ENCODE results near the gene OR4Q3.
"Not testable (repeated sequence)": the region's sequence is repeated elsewhere in the genome, so short reads cannot be mapped to it uniquely, and the experiment has no call there.

The OR4Q3 gene

DNA sequence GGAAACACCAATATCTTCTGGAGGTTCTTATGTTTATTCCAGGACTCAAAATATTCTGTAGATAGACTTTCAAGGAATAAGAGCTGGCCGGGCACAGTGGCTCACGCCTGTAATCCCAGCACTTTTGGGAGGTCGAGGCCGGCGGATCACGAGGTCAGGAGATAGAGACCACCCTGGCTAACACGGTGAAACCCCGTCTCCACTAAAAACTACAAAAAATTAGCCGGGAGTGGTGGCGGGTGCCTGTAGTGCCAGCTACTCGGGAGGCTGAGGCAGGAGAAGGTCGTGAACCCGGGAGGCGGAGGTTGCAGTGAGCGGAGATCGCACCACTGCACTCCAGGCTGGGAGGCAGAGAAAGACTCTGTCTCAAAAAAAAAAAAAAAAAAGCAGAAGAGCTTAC is 42.5 kb downstream of the OR4Q3 start:
- not testable (repeated sequence) for H3K9ac ChIP-seq (ENCODE audit: low read length in 2 of 2); H3K36me3 ChIP-seq (ENCODE audit: control insufficient read depth in 2 of 2, insufficient read depth in 2 of 2, low read length in 2 of 2); H3K4me1 ChIP-seq (ENCODE audit: control insufficient read depth, insufficient read depth, low read length); H3K9me3 ChIP-seq (ENCODE audit: control insufficient read depth in 2 of 2, low read length in 2 of 2); H3K4me3 ChIP-seq (ENCODE audit: low read length in 2 of 2); H3K27ac ChIP-seq (ENCODE audit: low read length); H3K27me3 ChIP-seq (ENCODE audit: control insufficient read depth in 1 of 2, insufficient read depth in 2 of 2, low read length in 2 of 2)

DNA sequence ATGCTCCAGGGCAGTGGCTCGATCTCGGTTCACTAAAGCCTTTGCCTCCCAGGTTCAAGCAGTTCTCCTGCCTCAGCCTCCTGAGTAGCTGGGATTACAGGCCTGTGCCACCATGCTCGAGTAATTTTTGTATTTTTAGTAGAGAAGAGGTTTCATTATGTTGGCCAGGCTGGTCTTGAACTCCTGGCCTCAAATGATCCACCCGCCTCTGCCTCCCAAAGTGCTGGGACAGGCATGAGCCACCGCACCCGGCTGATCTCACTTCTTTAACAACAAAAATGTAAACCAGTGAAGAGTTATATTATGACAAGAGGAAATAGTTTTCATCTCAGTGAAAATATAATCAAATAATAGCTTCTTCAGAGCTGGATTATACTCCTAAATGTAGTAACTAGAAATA is 43.9 kb downstream of the OR4Q3 start:
- H3K4me3 ChIP-seq (ENCODE audit: low read length in 2 of 2); H3K27me3 ChIP-seq (ENCODE audit: control insufficient read depth in 1 of 2, insufficient read depth in 2 of 2, low read length in 2 of 2); H3K9ac ChIP-seq (ENCODE audit: low read length in 2 of 2); H3K4me1 ChIP-seq (ENCODE audit: control insufficient read depth, insufficient read depth, low read length); H3K9me3 ChIP-seq (ENCODE audit: control insufficient read depth in 2 of 2, low read length in 2 of 2); H3K36me3 ChIP-seq (ENCODE audit: control insufficient read depth in 2 of 2, insufficient read depth in 2 of 2, low read length in 2 of 2); H3K27ac ChIP-seq (ENCODE audit: low read length): not testable (repeated sequence)

DNA sequence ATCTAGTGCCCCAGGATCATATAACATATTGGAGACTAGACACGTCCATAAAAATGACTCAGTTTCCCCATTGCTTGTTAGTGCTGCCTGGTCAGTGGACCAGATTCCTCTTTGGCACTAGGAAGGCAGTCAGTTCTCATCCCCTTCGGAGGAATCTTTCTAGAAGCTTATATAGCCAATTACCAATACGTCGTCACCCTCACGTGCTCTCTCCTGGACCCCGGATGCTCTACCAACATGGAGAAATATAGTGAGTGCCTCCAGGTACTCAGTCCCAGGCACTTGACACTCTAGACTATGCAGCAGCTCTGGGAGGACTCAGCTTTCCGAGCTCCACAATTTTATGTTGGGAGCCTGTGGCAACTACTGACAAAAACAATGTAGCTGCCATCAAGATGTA is 44.8 kb downstream of the OR4Q3 start:
- H3K27ac ChIP-seq (ENCODE audit: low read length); H3K9ac ChIP-seq (ENCODE audit: low read length in 2 of 2); H3K36me3 ChIP-seq (ENCODE audit: control insufficient read depth in 2 of 2, insufficient read depth in 2 of 2, low read length in 2 of 2); H3K9me3 ChIP-seq (ENCODE audit: control insufficient read depth in 2 of 2, low read length in 2 of 2); H3K4me1 ChIP-seq (ENCODE audit: control insufficient read depth, insufficient read depth, low read length); H3K27me3 ChIP-seq (ENCODE audit: control insufficient read depth in 1 of 2, insufficient read depth in 2 of 2, low read length in 2 of 2); H3K4me3 ChIP-seq (ENCODE audit: low read length in 2 of 2): not testable (repeated sequence)

DNA sequence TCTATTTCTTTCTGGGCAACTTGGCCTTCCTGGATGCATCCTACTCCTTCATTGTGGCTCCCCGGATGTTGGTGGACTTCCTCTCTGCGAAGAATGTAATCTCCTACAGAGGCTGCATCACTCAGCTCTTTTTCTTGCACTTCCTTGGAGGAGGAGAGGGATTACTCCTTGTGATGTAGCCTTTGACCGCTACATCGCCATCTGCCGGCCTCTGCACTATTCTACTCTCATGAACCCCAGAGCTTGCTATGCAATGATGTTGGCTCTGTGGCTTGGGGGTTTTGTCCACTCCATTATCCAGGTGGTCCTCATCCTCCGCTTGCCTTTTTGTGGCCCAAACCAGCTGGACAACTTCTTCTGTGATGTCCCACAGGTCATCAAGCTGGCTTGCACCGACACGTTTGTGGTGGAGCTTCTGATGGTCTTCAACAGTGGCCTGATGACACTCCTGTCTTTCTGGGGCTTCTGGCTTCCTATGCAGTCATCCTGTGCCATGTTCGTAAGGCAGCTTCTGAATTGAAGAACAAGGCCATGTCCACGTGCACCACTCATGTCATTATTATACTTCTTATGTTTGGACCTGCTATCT is 53.2 kb downstream of the OR4Q3 start:
- not testable (repeated sequence) for H3K27ac ChIP-seq (ENCODE audit: low read length); H3K36me3 ChIP-seq (ENCODE audit: control insufficient read depth in 2 of 2, insufficient read depth in 2 of 2, low read length in 2 of 2); H3K9ac ChIP-seq (ENCODE audit: low read length in 2 of 2); H3K4me1 ChIP-seq (ENCODE audit: control insufficient read depth, insufficient read depth, low read length); H3K27me3 ChIP-seq (ENCODE audit: control insufficient read depth in 1 of 2, insufficient read depth in 2 of 2, low read length in 2 of 2); H3K9me3 ChIP-seq (ENCODE audit: control insufficient read depth in 2 of 2, low read length in 2 of 2); H3K4me3 ChIP-seq (ENCODE audit: low read length in 2 of 2)
